GM12891 (cell line): ENCODE results near the gene RGS9.

ENCODE experiments used
- POLR2A ChIP-seq: IDR thresholded peaks from 2 replicates; pipeline ENCODE4 v1.6.1; 2011; ENCODE audit warnings: low read depth, low read length, control low read depth
- POLR2AphosphoS5 ChIP-seq: IDR thresholded peaks from 2 replicates; pipeline ENCODE4 v1.6.1; 2011; ENCODE audit warnings: low read depth, low read length, control low read depth
- POU2F2 ChIP-seq: IDR thresholded peaks from 2 replicates; pipeline ENCODE4 v1.6.1; 2011; ENCODE audit warnings: low read depth, mild to moderate bottlenecking, control low read depth, low read length, moderate library complexity
- TAF1 ChIP-seq: IDR thresholded peaks from 2 replicates; pipeline ENCODE4 v1.6.1; 2011; ENCODE audit warnings: low read depth, low read length, control low read depth

- TF ChIP-seq POU2F2 (no peak), POLR2A (no peak), TAF1 (no peak), POLR2AphosphoS5 (no peak)
Observed at GRCh38 chr17:65109990-65110680, 27.0 kb upstream of the RGS9 start.
